Activated CD4-positive, alpha-beta T cell treated with anti-CD3 and anti-CD28 coated beads, Interleukin-2, amount 50 U/mL, for 1 hour (primary cell): ENCODE measurements around the gene RBM19.

Experiments
- DNase-seq: peaks from one replicate; pipeline ENCODE4 v3.0.0-alpha.2; 2020

Gene RBM19

GRCh38 chr12:113988976-113989375, 22.9 kb upstream of the RBM19 start:
- no peak for DNase-seq

- DNase-seq = no peak
Observed at GRCh38 chr12:113988064-113988451, 21.9 kb upstream of the RBM19 start.

GRCh38 chr12:113987261-113988063, 21.3 kb upstream of the RBM19 start:
- no peak for DNase-seq

GRCh38 chr12:113984464-113984863, 18.3 kb upstream of the RBM19 start:
- no peak for DNase-seq

- DNase-seq = no peak
Observed at GRCh38 chr12:113983777-113984448, 17.8 kb upstream of the RBM19 start.

- DNase-seq = no peak
Observed at GRCh38 chr12:113983265-113983664, 17.1 kb upstream of the RBM19 start.

GRCh38 chr12:113981876-113982275, 15.8 kb upstream of the RBM19 start:
- DNase-seq = no peak

- DNase-seq = peak; percentile 8
Observed at GRCh38 chr12:113980537-113981337, 14.6 kb upstream of the RBM19 start.

GRCh38 chr12:113980054-113980453, 13.9 kb upstream of the RBM19 start:
- no peak for DNase-seq

GRCh38 chr12:113978080-113978479, 12.0 kb upstream of the RBM19 start:
- DNase-seq = no peak

GRCh38 chr12:113974006-113974405, 7.9 kb upstream of the RBM19 start:
- DNase-seq = no peak

- no peak for DNase-seq
Observed at GRCh38 chr12:113973109-113973904, 7.2 kb upstream of the RBM19 start.

- DNase-seq = no peak
Observed at GRCh38 chr12:113971392-113971791, 5.3 kb upstream of the RBM19 start.

GRCh38 chr12:113970211-113970610, 4.1 kb upstream of the RBM19 start:
- no peak for DNase-seq

GRCh38 chr12:113967368-113967767, 1.2 kb upstream of the RBM19 start:
- DNase-seq = no peak

GRCh38 chr12:113962733-113963132, 3.4 kb downstream of the RBM19 start:
- DNase-seq = no peak

GRCh38 chr12:113961921-113962710, 4.0 kb downstream of the RBM19 start:
- DNase-seq = no peak

GRCh38 chr12:113960030-113960429, 6.1 kb downstream of the RBM19 start:
- DNase-seq = no peak

GRCh38 chr12:113959096-113959495, 7.0 kb downstream of the RBM19 start:
- no peak for DNase-seq

GRCh38 chr12:113958108-113958507, 8.0 kb downstream of the RBM19 start:
- no peak for DNase-seq

GRCh38 chr12:113957627-113958026, 8.5 kb downstream of the RBM19 start:
- DNase-seq = no peak
